Cerebellar nuclear complex (tissue), 1 donor: ENCODE results near the gene TMEM209.

Source experiments
- DNase-seq, 2 experiments: peaks; one replicate each; lab custom pipeline; 2025; lab: John Stamatoyannopoulos, UW

Gene TMEM209

GRCh38 chr7:130143986-130144311 lies 61.3 kb downstream of the TMEM209 start:
- DNase-seq: no peak

- DNase-seq: no peak
These were observed 61.9 kb downstream of the TMEM209 start for GRCh38 chr7:130143334-130143732.

GRCh38 chr7:130142654-130143333 lies 62.4 kb downstream of the TMEM209 start:
- DNase-seq: peak in 1 of 2 experiments; percentile 35

GRCh38 chr7:130141884-130142653 lies 63.1 kb downstream of the TMEM209 start:
- no peak for DNase-seq

- DNase-seq: peak; percentile 90 to 97
These were observed 63.9 kb downstream of the TMEM209 start for GRCh38 chr7:130141161-130141883.

- DNase-seq: no peak
These were observed 64.5 kb downstream of the TMEM209 start for GRCh38 chr7:130140551-130141160.

GRCh38 chr7:130139193-130139960 lies 65.8 kb downstream of the TMEM209 start:
- no peak for DNase-seq

- no peak for DNase-seq
These were observed 68.0 kb downstream of the TMEM209 start for GRCh38 chr7:130137207-130137606.

- DNase-seq: no peak
These were observed 68.5 kb downstream of the TMEM209 start for GRCh38 chr7:130136579-130137167.

- no peak for DNase-seq
These were observed 69.7 kb downstream of the TMEM209 start for GRCh38 chr7:130135208-130136205.

- DNase-seq: no peak
These were observed 70.5 kb downstream of the TMEM209 start for GRCh38 chr7:130134726-130135125.

- DNase-seq: no peak
These were observed 71.0 kb downstream of the TMEM209 start for GRCh38 chr7:130134106-130134636.

- DNase-seq: no peak
These were observed 72.0 kb downstream of the TMEM209 start for GRCh38 chr7:130133029-130133782.

- DNase-seq: no peak
These were observed 73.0 kb downstream of the TMEM209 start for GRCh38 chr7:130131964-130132875.

- no peak for DNase-seq
These were observed 73.9 kb downstream of the TMEM209 start for GRCh38 chr7:130131191-130131834.

- DNase-seq: no peak
These were observed 76.2 kb downstream of the TMEM209 start for GRCh38 chr7:130129011-130129411.

- no peak for DNase-seq
These were observed 77.3 kb downstream of the TMEM209 start for GRCh38 chr7:130127821-130128317.
